H1 (cell line): Measurements from ENCODE around the gene OPRD1. TPM values are rescaled to one million over a fixed set of nuclear protein-coding genes. Genes with fewer than 3 reads are reported as not detected.

ENCODE experiments used
- BACH1 ChIP-seq: IDR thresholded peaks from 2 replicates; pipeline ENCODE4 v1.6.1; 2012; ENCODE audit warnings: low read length, improper control_type of control experiment
- BRCA1 ChIP-seq: IDR thresholded peaks from 2 replicates; pipeline ENCODE4 v1.6.1; 2012; ENCODE audit warnings: low read depth, low read length, improper control_type of control experiment
- CHD2 ChIP-seq: IDR thresholded peaks from 2 replicates; pipeline ENCODE4 v1.6.1; 2012; ENCODE audit warnings: low read length, improper control_type of control experiment
- CREB1 ChIP-seq: IDR thresholded peaks from 2 replicates; pipeline ENCODE4 v1.6.1; 2012; ENCODE audit warnings: inconsistent platforms
- EGR1 ChIP-seq: IDR thresholded peaks from 2 replicates; pipeline ENCODE4 v1.6.1; 2011; ENCODE audit warnings: low read depth, low read length, borderline replicate concordance
- EP300 ChIP-seq, 2 experiments: IDR thresholded peaks; 1 replicate in 1 of 2; 2 replicates in 1 of 2; pipeline ENCODE4 v1.6.1; 2011 to 2012; ENCODE audit warnings: low read depth in 2 of 2, low read length in 2 of 2, mild to moderate bottlenecking in 2 of 2, borderline replicate concordance in 1 of 2, inconsistent platforms in 1 of 2, moderate library complexity in 1 of 2
- GABPA ChIP-seq: IDR thresholded peaks from 2 replicates; pipeline ENCODE4 v1.6.1; 2011; ENCODE audit warnings: mild to moderate bottlenecking, low read length, moderate library complexity, borderline replicate concordance; ENCODE audit not compliant: insufficient read depth
- HDAC2 ChIP-seq, 2 experiments: fragments of 300-600 bp in 1 of 2; sonication (generic) in 1 of 2; IDR thresholded peaks; 2 replicates each; pipeline ENCODE4 v1.6.1; 2011 to 2012; ENCODE audit warnings: low read depth in 2 of 2, low read length in 2 of 2, mild to moderate bottlenecking in 2 of 2, moderate library complexity in 2 of 2, borderline replicate concordance in 1 of 2, inconsistent platforms in 1 of 2
- HDAC6 ChIP-seq: IDR thresholded peaks from one replicate; pipeline ENCODE4 v1.7.1; 2012; ENCODE audit warnings: low read depth, mild to moderate bottlenecking, inconsistent platforms, low read length, moderate library complexity
- JUND ChIP-seq: IDR thresholded peaks from 2 replicates; pipeline ENCODE4 v1.6.1; 2011; ENCODE audit warnings: mild to moderate bottlenecking, improper control_type of control experiment, low read length
- RBBP5 ChIP-seq: IDR thresholded peaks from 2 replicates; pipeline ENCODE4 v1.7.1; 2012; ENCODE audit warnings: low read depth, mild to moderate bottlenecking, inconsistent platforms, low read length, moderate library complexity, borderline replicate concordance
- RFX5 ChIP-seq: IDR thresholded peaks from 2 replicates; pipeline ENCODE4 v1.6.1; 2011; ENCODE audit warnings: low read depth, low read length, improper control_type of control experiment, borderline replicate concordance
- RNF2 ChIP-seq: fragments of 200-900, 300-1000 bp; sonication (generic); IDR thresholded peaks from 2 replicates; pipeline ENCODE4 v1.7.1; 2016; ENCODE audit warnings: borderline replicate concordance, low read depth, mild to moderate bottlenecking, antibody characterized with exemption, low read length; ENCODE audit not compliant: poor library complexity, severe bottlenecking; ENCODE audit errors: missing control alignments
- SIX5 ChIP-seq: IDR thresholded peaks from 2 replicates; pipeline ENCODE4 v1.6.1; 2011; ENCODE audit warnings: mild to moderate bottlenecking, low read depth, low read length
- TAF1 ChIP-seq: IDR thresholded peaks from 2 replicates; pipeline ENCODE4 v1.6.1; 2011; ENCODE audit warnings: mild to moderate bottlenecking, low read depth, low read length
- TBP ChIP-seq: IDR thresholded peaks from 2 replicates; pipeline ENCODE4 v1.6.1; 2011; ENCODE audit warnings: low read depth, low read length, improper control_type of control experiment
- TEAD4 ChIP-seq: IDR thresholded peaks from 2 replicates; pipeline ENCODE4 v1.6.1; 2012; ENCODE audit warnings: low read depth, low read length, inconsistent platforms, mixed read lengths
- polyA plus RNA-seq, 7 experiments: library from polyadenylated mRNA; depleted of rRNA in 3 of 7; stranded (reverse) in 5 of 7; unstranded in 2 of 7; fragments of >200 nt in 5 of 7; fragments of 200-250 nt in 2 of 7; gene quantifications; 1 replicate in 5 of 7; 2 replicates in 1 of 7; 4 replicates in 1 of 7; pipeline versions ENCODE4 v1.2.1 to v1.2.3, GENCODE V29; 2011 to 2013; ENCODE audit warnings: missing spikeins in 2 of 7, mixed read lengths in 2 of 7
- total RNA-seq: library from RNA; stranded (reverse); fragmentation: NEBNext Ultra II Directional; extraction: Animal tissue kit (Norgen Biotek cat#: 25700); gene quantifications from 2 replicates; pipeline ENCODE4 v1.2.1, GENCODE V29; 2021
- TF ChIP-seq, protein P1 (sequence below): IDR thresholded peaks from 2 replicates; pipeline ENCODE4 v1.6.1; 2012; ENCODE audit warnings: inconsistent platforms

Gene OPRD1
- total and polyA plus RNA-seq, 2 of the 8 experiments (the other 6 are each of a cell fraction or from before 2014, with no cell fraction given), result 2.6 to 3.7 TPM

DNA sequence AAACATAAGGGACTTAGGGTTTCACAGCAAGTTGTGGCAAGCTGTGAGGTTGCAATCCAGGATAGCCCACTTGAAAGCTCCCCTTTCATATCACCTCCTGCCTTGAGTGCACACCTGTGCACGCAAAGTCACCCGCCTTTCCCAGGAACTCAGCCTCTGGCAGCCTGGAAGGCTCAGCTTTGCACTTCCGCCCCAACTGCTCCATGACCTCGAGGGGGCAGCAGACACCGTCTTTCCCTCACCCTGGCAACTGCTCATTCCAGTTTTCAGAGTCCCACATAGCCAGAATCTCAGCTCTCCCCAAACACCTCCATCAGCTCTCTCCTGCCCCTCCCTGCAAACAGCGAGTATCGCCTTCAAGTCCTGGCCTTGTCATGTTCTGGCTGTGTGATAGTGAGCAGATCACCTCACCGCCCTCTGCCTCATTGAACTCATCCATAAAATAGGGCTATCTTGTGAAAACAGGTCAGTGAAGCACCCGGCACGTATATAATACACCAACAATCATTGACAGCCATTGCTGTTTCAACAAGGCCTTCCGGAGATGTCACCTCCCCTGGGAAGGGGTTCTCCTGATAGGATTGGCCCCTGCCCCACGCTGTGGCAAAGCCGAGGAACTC lies 70.1 kb downstream of the OPRD1 start (continued):
- TF ChIP-seq GABPA (peak; percentile 53; the same call in 1 of the 2 replicates), SIX5 (no peak), TEAD4 (peak; percentile 53; the same call in 1 of the 2 replicates), TAF1 (no peak), RNF2 (no peak), CREB1 (no peak), TBP (no peak), EP300 (IDR thresholded peaks at IDR 0.05; ENCODE audit: borderline replicate concordance in 1 of 2, low read depth in 2 of 2, low read length in 2 of 2) (no peak), HDAC6 (no peak), HDAC2 (IDR thresholded peaks at IDR 0.05; ENCODE audit: borderline replicate concordance in 1 of 2, low read depth in 2 of 2, low read length in 2 of 2) (no peak), BACH1 (0 out of 2 replicates have a peak, but pooled peaks have one; percentile 17), RBBP5 (no peak), CHD2 (no peak), RFX5 (no peak), EGR1 (no peak), BRCA1 (no peak), JUND (no peak)
- TF ChIP-seq, protein P1, sequence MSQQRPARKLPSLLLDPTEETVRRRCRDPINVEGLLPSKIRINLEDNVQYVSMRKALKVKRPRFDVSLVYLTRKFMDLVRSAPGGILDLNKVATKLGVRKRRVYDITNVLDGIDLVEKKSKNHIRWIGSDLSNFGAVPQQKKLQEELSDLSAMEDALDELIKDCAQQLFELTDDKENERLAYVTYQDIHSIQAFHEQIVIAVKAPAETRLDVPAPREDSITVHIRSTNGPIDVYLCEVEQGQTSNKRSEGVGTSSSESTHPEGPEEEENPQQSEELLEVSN, result no peak; the same call in 1 of the 2 replicates
